ENCODE data around the gene USH2A.

DNA sequence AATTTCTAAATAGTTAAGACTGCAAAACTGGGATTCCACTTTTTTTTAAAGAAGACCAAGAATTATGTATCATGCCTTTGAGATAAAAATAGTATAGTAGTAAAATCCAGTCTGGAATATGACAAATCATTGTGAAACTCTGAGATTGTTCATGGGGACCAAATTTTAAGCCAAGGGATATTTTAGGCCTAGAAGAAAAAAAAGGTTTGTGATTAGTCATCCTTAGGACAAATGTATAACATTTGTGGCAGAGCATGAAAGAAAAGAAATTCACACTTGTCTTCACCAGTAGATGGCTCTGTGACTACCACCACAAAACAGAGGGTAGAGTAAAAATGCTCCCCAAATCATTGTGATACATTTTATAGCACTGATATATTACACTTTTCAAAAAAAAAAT lies 630.1 kb downstream of the USH2A start:
- TF ChIP-seq, protein P1, sequence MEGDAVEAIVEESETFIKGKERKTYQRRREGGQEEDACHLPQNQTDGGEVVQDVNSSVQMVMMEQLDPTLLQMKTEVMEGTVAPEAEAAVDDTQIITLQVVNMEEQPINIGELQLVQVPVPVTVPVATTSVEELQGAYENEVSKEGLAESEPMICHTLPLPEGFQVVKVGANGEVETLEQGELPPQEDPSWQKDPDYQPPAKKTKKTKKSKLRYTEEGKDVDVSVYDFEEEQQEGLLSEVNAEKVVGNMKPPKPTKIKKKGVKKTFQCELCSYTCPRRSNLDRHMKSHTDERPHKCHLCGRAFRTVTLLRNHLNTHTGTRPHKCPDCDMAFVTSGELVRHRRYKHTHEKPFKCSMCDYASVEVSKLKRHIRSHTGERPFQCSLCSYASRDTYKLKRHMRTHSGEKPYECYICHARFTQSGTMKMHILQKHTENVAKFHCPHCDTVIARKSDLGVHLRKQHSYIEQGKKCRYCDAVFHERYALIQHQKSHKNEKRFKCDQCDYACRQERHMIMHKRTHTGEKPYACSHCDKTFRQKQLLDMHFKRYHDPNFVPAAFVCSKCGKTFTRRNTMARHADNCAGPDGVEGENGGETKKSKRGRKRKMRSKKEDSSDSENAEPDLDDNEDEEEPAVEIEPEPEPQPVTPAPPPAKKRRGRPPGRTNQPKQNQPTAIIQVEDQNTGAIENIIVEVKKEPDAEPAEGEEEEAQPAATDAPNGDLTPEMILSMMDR (conservative IDR thresholded peaks at IDR 0.05; ENCODE audit: low read length) = peak; percentile 43
- TF ChIP-seq EZH2phosphoT487 (IDR thresholded peaks at IDR 0.05; ENCODE audit: borderline replicate concordance) = no peak
